HepG2 (cell line): ENCODE measurements around the gene GNPDA1. TPM values are rescaled to one million over a fixed set of nuclear protein-coding genes. Genes with fewer than 3 reads are reported as not detected.
"Not testable (repeated sequence)": the region's sequence is repeated elsewhere in the genome, so short reads cannot be mapped to it uniquely, and the experiment has no call there.

Experiments
- ATAC-seq: fragments of 200-7000 bp; cut with Tn5 transposase; 3 replicates; pipeline ENCODE4 v1.9.1; 2020; ENCODE audit warnings: mild to moderate bottlenecking, moderate library complexity
- BruUV-seq: library from RNA; stranded (reverse); fragments of 400-500 nt; replicated peaks from 2 replicates; lab custom pipeline; 2021; lab: Mats Ljungman, UMichigan
- CTCF ChIA-PET: fragments of 300-600 bp; formaldehyde crosslinking; extraction: SDS; loops from one replicate; lab custom pipeline; 2021; ENCODE audit warnings: low total read pairs, inconsistent platforms, low intra/inter-chr PET ratio; lab: Yijun Ruan, JAX
- POLR2A ChIA-PET: fragments of 350-600 bp; sonication (Branson Sonifier 250); formaldehyde crosslinking; loops from one replicate; lab custom pipeline; 2020; ENCODE audit warnings: antibody characterized with exemption, inconsistent platforms; lab: Yijun Ruan, JAX
- DNase-seq: peaks from one replicate; pipeline ENCODE4 v3.0.0-alpha.2; 2015; ENCODE audit warnings: low spot score
- FAIRE-seq: peaks from 3 replicates; lab custom pipeline; 2011; peaks lifted over from hg19 to GRCh38; lab: Jason Lieb, UNC
- H2AFZ ChIP-seq: one replicate; pipeline ENCODE4 v1.6.1; 2011; ENCODE audit warnings: low read length, inconsistent platforms
- H3K27ac ChIP-seq: fragments of 300-600 bp; 3 replicates; pipeline ENCODE4 v1.8.0; 2011; ENCODE audit warnings: mixed run types, mild to moderate bottlenecking, mixed read lengths, low read length, inconsistent platforms; ENCODE audit not compliant: insufficient read depth; ENCODE audit errors: extremely low read length
- H3K27me3 ChIP-seq, 2 experiments: fragments of 200-600 bp in 1 of 2; 2 replicates in 1 of 2; 3 replicates in 1 of 2; pipeline versions ENCODE4 v1.6.0 to v1.8.0; 2011; ENCODE audit warnings: low read length in 2 of 2, mild to moderate bottlenecking in 2 of 2, moderate library complexity in 2 of 2, inconsistent platforms in 1 of 2; ENCODE audit not compliant: insufficient read depth in 2 of 2, control insufficient read depth in 1 of 2
- H3K36me3 ChIP-seq, 2 experiments: fragments of 200-600 bp in 1 of 2; replicated peaks in 1 of 2; 2 replicates in 1 of 2; 3 replicates in 1 of 2; pipeline versions ENCODE4 v1.5.1 to v1.8.0; 2011; ENCODE audit warnings: low read length in 2 of 2, inconsistent platforms in 1 of 2; ENCODE audit not compliant: insufficient read depth in 2 of 2, control insufficient read depth in 1 of 2
- H3K4me1 ChIP-seq: 2 replicates; pipeline ENCODE4 v1.5.1; 2012; ENCODE audit warnings: low read length, inconsistent platforms; ENCODE audit not compliant: insufficient read depth
- H3K4me2 ChIP-seq: 2 replicates; pipeline ENCODE4 v1.6.0; 2011; ENCODE audit warnings: low read depth, low read length, inconsistent platforms
- H3K4me3 ChIP-seq, 3 experiments: fragments of 200-600 bp in 1 of 3; sonication (generic), shearing (Covaris generic) in 1 of 3; replicated peaks in 1 of 3; 2 replicates each; pipeline ENCODE4 v1.5.1; 2011 to 2016; ENCODE audit warnings: low read length in 3 of 3, inconsistent platforms in 2 of 3, low read depth in 2 of 3, mild to moderate bottlenecking in 2 of 3, control low read depth in 1 of 3, mixed read lengths in 1 of 3; ENCODE audit not compliant: insufficient read depth in 1 of 3
- H3K79me2 ChIP-seq: one replicate; pipeline ENCODE4 v1.6.1; 2011; ENCODE audit warnings: low read length, inconsistent platforms; ENCODE audit not compliant: insufficient read depth
- H3K9ac ChIP-seq: 2 replicates; pipeline ENCODE4 v1.6.0; 2011; ENCODE audit warnings: mild to moderate bottlenecking, low read depth, low read length, inconsistent platforms; ENCODE audit not compliant: insufficient read depth
- H3K9me3 ChIP-seq: 2 replicates; pipeline ENCODE4 v1.5.1; 2012; ENCODE audit warnings: mild to moderate bottlenecking, low read length
- H4K20me1 ChIP-seq: 2 replicates; pipeline ENCODE4 v1.6.0; 2011; ENCODE audit warnings: inconsistent platforms, mild to moderate bottlenecking, low read length, moderate library complexity; ENCODE audit not compliant: insufficient read depth
- ETV6 ChIP-seq: sonication (generic); formaldehyde crosslinking; conservative IDR thresholded peaks from 2 replicates; pipeline ENCODE4 v1.4.0; 2020; ENCODE audit warnings: missing genetic modification reagents
- JUNB ChIP-seq: sonication (generic); formaldehyde crosslinking; IDR thresholded peaks from 2 replicates; pipeline ENCODE4 v1.8.0; 2022; ENCODE audit warnings: missing genetic modification reagents, mild to moderate bottlenecking, borderline replicate concordance
- MEIS1 ChIP-seq: sonication (generic); formaldehyde crosslinking; IDR thresholded peaks from 2 replicates; pipeline ENCODE4 v1.9.0; 2021; ENCODE audit warnings: mild to moderate bottlenecking, missing genetic modification reagents, moderate library complexity, borderline replicate concordance
- ZNF83 ChIP-seq: sonication (generic); formaldehyde crosslinking; IDR thresholded peaks from 2 replicates; pipeline ENCODE4 v1.4.0; 2020; ENCODE audit warnings: missing genetic modification reagents, mild to moderate bottlenecking, borderline replicate concordance
- WGBS: methylation state at CpG from one replicate; pipeline ENCODE4 v1.1.6; 2017; ENCODE audit warnings: low lambda C conversion rate; 5-methylcytosine and 5-hydroxymethylcytosine counted together
- in situ Hi-C: cut with HindIII; loops from 2 replicates; pipeline ENCODE4 v1.10.0; 2017; ENCODE audit warnings: low pct_unique_long_range_greater_than_20kb; ENCODE audit not compliant: extremely low pct_ligation_motif_present
- intact Hi-C: fragments of 100-400 bp; cut with micrococcal nuclease; formaldehyde crosslinking; loops from one replicate; pipeline ENCODE4 v1.10.0; 2022; ENCODE audit not compliant: unreplicated experiment
- polyA plus RNA-seq, 8 experiments: library from polyadenylated mRNA; depleted of rRNA in 3 of 8; stranded (reverse) in 7 of 8; unstranded in 1 of 8; fragments of >200 nt; fragmentation: Illumina TruSeq in 4 of 8; extraction: Trizol in 4 of 8; gene quantifications; 2 replicates each; pipeline versions ENCODE4 v1.2.1 to v1.2.3, GENCODE V29; 2011 to 2016; ENCODE audit warnings: low read depth in 4 of 8, missing spikeins in 1 of 8, mixed read lengths in 1 of 8; ENCODE audit not compliant: insufficient read depth in 1 of 8
- total RNA-seq, 5 experiments: library from RNA; depleted of rRNA; stranded (reverse); fragments of >200 nt; fragmentation: Illumina TruSeq; extraction: Trizol; gene quantifications; 2 replicates each; pipeline ENCODE4 v1.2.3, GENCODE V29; 2016; ENCODE audit warnings: low read depth in 1 of 5
- TF ChIP-seq, protein P1 (sequence below): sonication (generic); formaldehyde crosslinking; IDR thresholded peaks from 2 replicates; pipeline ENCODE4 v1.9.0; 2021; ENCODE audit warnings: missing genetic modification reagents, borderline replicate concordance

Gene GNPDA1
- total and polyA plus RNA-seq, 2 of the 13 experiments (the other 11 are each of a cell fraction or from before 2014, with no cell fraction given): 6.0 to 54.1 TPM

DNA sequence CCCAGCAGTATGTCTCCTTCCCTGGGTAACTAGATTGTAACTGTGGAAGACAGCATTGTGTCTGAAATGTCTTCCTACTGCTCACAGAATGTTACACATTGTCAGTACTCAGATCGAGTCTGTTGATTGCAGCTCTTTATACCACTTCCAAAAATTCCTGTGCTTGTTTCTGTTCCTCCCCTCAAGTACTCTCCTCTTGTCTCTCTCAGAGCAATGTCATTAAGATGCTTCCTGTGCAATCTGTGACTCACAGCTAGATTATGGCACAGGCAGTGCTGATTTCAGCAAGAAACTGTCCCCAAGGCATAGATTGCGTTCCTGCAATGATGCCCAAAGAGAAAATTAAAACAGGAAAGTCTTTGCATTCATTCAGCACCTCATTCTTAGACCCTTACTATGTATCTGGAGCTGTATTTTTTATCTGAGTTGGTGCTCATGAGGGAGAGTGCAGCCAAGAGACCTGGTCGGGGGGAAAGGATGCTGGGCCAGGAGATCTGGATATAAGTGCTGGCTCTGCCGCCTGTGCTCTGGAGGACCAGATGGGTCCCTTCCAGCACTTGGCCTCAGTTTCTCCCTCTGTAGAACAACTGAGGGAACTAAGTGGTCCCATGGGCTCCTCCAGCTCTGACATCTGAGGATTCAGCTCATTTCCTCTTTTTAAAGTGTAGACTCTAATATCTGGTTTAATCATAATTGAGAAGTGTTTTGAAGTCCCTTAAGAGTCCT, 40.8 kb upstream of the GNPDA1 start (continued):
- TF ChIP-seq ZNF83 (CRISPR knock-in tag) (no peak), ETV6 (CRISPR knock-in tag) (no peak), JUNB (no peak), MEIS1 (CRISPR knock-in tag) (no peak)
- TF ChIP-seq, protein P1, sequence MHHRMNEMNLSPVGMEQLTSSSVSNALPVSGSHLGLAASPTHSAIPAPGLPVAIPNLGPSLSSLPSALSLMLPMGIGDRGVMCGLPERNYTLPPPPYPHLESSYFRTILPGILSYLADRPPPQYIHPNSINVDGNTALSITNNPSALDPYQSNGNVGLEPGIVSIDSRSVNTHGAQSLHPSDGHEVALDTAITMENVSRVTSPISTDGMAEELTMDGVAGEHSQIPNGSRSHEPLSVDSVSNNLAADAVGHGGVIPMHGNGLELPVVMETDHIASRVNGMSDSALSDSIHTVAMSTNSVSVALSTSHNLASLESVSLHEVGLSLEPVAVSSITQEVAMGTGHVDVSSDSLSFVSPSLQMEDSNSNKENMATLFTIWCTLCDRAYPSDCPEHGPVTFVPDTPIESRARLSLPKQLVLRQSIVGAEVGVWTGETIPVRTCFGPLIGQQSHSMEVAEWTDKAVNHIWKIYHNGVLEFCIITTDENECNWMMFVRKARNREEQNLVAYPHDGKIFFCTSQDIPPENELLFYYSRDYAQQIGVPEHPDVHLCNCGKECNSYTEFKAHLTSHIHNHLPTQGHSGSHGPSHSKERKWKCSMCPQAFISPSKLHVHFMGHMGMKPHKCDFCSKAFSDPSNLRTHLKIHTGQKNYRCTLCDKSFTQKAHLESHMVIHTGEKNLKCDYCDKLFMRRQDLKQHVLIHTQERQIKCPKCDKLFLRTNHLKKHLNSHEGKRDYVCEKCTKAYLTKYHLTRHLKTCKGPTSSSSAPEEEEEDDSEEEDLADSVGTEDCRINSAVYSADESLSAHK (CRISPR knock-in tag): no peak

DNA sequence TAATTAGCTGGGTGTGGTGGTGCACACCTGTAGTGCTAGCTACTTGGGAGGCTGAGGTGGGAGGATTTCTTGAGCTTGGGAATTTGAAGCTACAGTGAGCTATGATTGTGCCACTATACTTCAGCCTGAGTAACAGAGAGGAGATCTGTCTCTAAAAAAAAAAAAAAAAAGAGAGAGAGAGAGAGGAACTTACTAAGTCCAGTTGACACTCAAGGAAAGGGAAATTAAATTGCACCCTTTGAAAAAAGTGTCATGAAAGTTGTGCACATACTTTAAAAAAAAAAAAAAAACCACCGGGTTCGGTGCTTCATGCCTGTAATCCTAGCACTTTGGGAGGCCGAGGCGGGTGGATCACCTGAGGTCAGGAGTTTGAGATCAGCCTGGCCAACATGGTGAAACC, 39.2 kb upstream of the GNPDA1 start:
- BruUV-seq, H3K36me3 ChIP-seq, H4K20me1 ChIP-seq, H3K4me3 ChIP-seq, FAIRE-seq, DNase-seq, ATAC-seq, H3K4me2 ChIP-seq, H3K9ac ChIP-seq, CTCF ChIA-PET, H3K4me1 ChIP-seq, H3K27me3 ChIP-seq, H2AFZ ChIP-seq, H3K9me3 ChIP-seq, in situ Hi-C loops, H3K79me2 ChIP-seq, intact Hi-C loops, H3K27ac ChIP-seq: not testable (repeated sequence)
- POLR2A ChIA-PET: interaction anchor here (0.7 kb wide), 1 partner anchor 301 kb away, joined by 3 read pairs; no protein-coding TSS in a partner anchor
- 38% methylated on average over 4 of the region's 4 CpGs for WGBS
